ENCODE measurements around the gene GEMIN5.

The GEMIN5 gene

DNA sequence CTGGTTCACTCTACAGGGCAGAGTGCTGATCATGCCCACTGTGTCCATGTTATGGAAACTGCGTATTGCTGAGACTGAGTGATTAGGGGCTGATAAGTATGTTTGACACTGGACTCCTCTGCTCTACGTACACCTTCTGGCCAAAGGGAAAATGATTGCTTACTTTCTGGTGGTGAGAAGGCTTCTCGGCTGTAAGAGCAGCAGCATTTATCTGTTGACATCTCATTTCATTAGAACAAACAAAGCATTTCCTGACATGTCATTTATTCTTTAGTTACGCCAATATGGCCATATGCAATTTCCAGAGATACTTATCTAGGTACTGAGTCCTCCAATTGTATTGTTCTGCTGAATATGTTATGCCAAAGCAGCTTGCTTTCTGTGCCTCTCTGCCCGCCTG lies 93.2 kb downstream of the GEMIN5 start:
- DNase-seq: no peak

DNA sequence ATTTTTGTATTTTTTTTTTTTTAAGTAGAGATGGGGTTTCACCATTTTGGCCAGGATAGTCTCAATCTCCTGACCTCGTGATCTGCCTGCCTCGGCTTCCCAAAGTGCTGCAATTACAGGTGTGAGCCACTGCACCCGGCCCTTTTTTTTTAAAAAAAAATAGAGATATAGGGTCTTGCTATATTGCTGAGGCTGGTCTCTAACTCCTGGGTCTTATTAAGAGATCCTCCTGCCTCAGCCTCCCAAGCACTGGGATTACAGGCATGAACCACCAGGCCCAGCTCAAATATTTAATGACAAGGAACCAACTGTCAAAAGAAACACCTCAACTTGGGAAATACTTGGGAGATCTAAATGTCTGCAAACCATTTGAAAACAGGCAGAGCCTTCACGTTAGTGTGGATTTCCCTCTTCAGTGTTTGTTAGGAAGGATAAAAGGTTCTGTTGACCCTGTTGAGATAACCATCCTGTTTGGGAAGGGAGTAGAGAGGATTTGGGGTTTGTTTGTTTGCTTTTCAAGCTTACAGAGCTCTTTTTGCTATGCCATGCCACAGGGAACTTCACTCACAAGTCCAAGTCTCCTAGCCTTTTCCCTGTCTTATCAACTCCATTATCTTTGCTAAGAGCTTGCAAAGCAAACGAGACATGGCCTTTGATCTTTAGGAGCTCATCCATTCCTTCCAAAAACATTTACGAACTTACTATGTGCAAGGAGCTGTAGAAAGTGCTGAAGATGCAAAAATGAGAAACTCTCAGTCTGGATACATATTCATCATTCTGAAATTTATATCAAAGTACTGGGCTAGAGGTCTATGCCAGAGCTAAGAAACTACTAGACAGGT lies 95.1 kb downstream of the GEMIN5 start:
- no peak for DNase-seq

DNA sequence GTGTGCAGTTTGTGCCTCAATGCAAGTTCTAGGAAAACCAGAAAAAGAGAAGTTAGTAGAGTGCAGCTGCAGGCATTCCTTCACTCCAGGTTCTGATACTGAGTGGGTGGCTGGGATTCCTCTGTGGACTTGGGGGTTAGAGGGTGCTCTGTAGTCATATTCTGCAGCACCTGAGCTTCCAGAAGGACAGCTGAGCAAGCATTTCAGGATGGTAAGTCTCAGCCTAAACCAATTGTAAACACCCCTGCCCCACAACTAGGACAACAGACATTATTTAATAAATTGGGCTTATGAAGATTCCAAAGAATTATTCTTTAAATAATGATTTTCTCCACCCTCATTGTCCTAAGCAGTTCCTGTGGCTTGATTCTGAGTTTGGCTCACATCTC lies 96.7 kb downstream of the GEMIN5 start:
- DNase-seq: no peak

DNA sequence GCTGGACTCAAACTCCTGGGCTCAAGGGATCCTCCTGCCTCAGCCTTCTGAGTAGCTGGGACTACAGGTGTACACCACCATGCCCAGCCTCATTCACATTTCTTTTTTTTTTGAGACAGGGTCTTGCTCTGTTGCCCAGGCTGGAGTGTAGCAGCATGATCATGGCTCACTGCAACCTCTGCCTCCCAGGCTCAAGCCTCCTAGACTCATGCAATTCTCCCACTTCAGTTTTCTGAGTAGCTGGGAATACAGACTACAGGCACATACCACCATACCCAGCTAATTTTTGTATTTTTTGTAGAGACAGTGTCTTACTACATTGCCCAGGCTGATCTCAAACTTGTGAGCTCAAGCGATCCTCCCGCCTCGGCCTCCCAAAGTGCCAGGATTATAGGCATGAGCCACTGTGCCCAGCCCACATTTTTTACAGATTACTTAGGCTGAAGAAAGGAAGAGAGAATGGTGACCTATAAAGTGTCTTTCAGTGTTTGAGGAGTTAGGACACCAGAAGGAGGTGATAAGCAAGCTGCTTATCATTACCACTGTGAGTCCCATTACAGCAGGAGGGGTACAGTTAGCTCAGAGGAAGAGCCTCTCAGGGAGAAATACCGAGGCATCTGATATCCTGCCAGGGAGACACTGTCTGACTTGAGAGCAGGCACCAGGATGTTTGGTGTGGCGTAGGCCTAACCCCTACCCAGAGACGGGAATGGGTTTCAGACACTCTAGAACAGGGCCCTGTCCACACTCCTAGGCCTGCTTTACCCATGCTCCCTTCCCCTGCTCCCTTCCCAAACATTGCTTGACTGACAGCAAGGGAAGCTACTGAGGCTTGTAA lies 97.4 kb downstream of the GEMIN5 start:
- DNase-seq: no peak

Measured in amniotic stem cell (primary cell).